Mucosa of rectum (tissue), 2 donors: Measurements from ENCODE around the gene RAPGEF2.

Experiments used
- H3K27ac ChIP-seq, 2 donors: one replicate each; pipeline ENCODE4 v1.7.0; 2013; ENCODE audit warnings: inconsistent platforms in 2 of 2, low read depth in 2 of 2, low read length in 2 of 2
- H3K27me3 ChIP-seq, 2 donors: one replicate each; pipeline ENCODE4 v1.7.0; 2013; ENCODE audit warnings: low read length in 2 of 2; ENCODE audit not compliant: control insufficient read depth in 2 of 2, insufficient read depth in 2 of 2
- H3K36me3 ChIP-seq, 2 donors: one replicate each; pipeline ENCODE4 v1.7.0; 2013; ENCODE audit warnings: low read length in 2 of 2; ENCODE audit not compliant: control insufficient read depth in 2 of 2, insufficient read depth in 2 of 2
- H3K4me1 ChIP-seq, 2 donors: one replicate each; pipeline ENCODE4 v1.7.0; 2013; ENCODE audit warnings: low read length in 2 of 2, mild to moderate bottlenecking in 1 of 2; ENCODE audit not compliant: control insufficient read depth in 2 of 2, insufficient read depth in 2 of 2
- H3K4me3 ChIP-seq, 2 donors: one replicate each; pipeline ENCODE4 v1.7.0; 2013; ENCODE audit warnings: low read length in 2 of 2
- H3K9ac ChIP-seq, 2 donors: one replicate each; pipeline ENCODE4 v1.7.0; 2013; ENCODE audit warnings: low read length in 2 of 2, low read depth in 1 of 2, mild to moderate bottlenecking in 1 of 2
- H3K9me3 ChIP-seq, 2 donors: one replicate each; pipeline ENCODE4 v1.7.0; 2013; ENCODE audit warnings: low read length in 2 of 2; ENCODE audit not compliant: control insufficient read depth in 2 of 2
- donor health status: healthy.
- donor health status: Normal muscosa, but diverticular disease.

The RAPGEF2 gene

GRCh38 chr4:159188646-159189045 lies 85.8 kb downstream of the RAPGEF2 start:
- H3K9me3 ChIP-seq, result no peaks in the 10 kb centered on the region
- no peak overlapping the region for H3K27ac ChIP-seq
- peaks cover 0 to 3% of the 10 kb centered on the region in 2 donors for H3K4me1 ChIP-seq
- no peak overlapping the region for H3K9ac ChIP-seq
- no peak overlapping the region for H3K4me3 ChIP-seq
- no peaks in the 10 kb centered on the region for H3K27me3 ChIP-seq
- H3K36me3 ChIP-seq, result peaks cover 0 to under 1% of the 10 kb centered on the region in 2 donors

- Histone ChIP-seq H3K4me1 (no peaks in the 10 kb centered on the region), H3K27me3 (no peaks in the 10 kb centered on the region), H3K9ac (no peak overlapping the region), H3K9me3 (no peaks in the 10 kb centered on the region), H3K36me3 (peaks cover 4 to 6% of the 10 kb centered on the region in 2 donors), H3K27ac (no peak overlapping the region), H3K4me3 (no peak overlapping the region)
Observed at GRCh38 chr4:159190651-159191050, 87.8 kb downstream of the RAPGEF2 start.

- Histone ChIP-seq H3K9me3 (no peaks in the 10 kb centered on the region), H3K4me3 (no peak overlapping the region)
Observed at GRCh38 chr4:159191989-159192388, 89.1 kb downstream of the RAPGEF2 start.

GRCh38 chr4:159193046-159193620 lies 90.3 kb downstream of the RAPGEF2 start:
- Histone ChIP-seq H3K27ac (no peak overlapping the region), H3K9me3 (no peaks in the 10 kb centered on the region), H3K36me3 (peaks cover 4 to 6% of the 10 kb centered on the region in 2 donors), H3K4me3 (no peak overlapping the region), H3K9ac (no peak overlapping the region), H3K27me3 (no peaks in the 10 kb centered on the region), H3K4me1 (no peaks in the 10 kb centered on the region)

More at GRCh38 chr4:159191989-159192388, 89.1 kb downstream of the RAPGEF2 start:
- no peak overlapping the region for H3K27ac ChIP-seq
- H3K4me1 ChIP-seq, result no peaks in the 10 kb centered on the region
- H3K36me3 ChIP-seq, result peaks cover 4 to 6% of the 10 kb centered on the region in 2 donors
- no peak overlapping the region for H3K9ac ChIP-seq
- H3K27me3 ChIP-seq, result no peaks in the 10 kb centered on the region

- Histone ChIP-seq H3K27ac (no peak overlapping the region), H3K4me1 (no peaks in the 10 kb centered on the region), H3K9ac (no peak overlapping the region)
Observed at GRCh38 chr4:159195361-159195769, 92.5 kb downstream of the RAPGEF2 start.

GRCh38 chr4:159197260-159197884 lies 94.5 kb downstream of the RAPGEF2 start:
- Histone ChIP-seq H3K36me3 (peaks cover 4 to 6% of the 10 kb centered on the region in 2 donors), H3K4me1 (no peaks in the 10 kb centered on the region), H3K4me3 (no peak overlapping the region), H3K27me3 (no peaks in the 10 kb centered on the region), H3K9ac (no peak overlapping the region), H3K9me3 (no peaks in the 10 kb centered on the region), H3K27ac (no peak overlapping the region)

More at GRCh38 chr4:159195361-159195769, 92.5 kb downstream of the RAPGEF2 start:
- Histone ChIP-seq H3K9me3 (no peaks in the 10 kb centered on the region), H3K36me3 (peaks cover 4 to 6% of the 10 kb centered on the region in 2 donors), H3K4me3 (no peak overlapping the region), H3K27me3 (no peaks in the 10 kb centered on the region)

- Histone ChIP-seq H3K27ac (no peak overlapping the region), H3K9ac (no peak overlapping the region), H3K27me3 (no peaks in the 10 kb centered on the region), H3K4me1 (no peaks in the 10 kb centered on the region), H3K4me3 (no peak overlapping the region), H3K9me3 (no peaks in the 10 kb centered on the region), H3K36me3 (peaks cover 4 to 6% of the 10 kb centered on the region in 2 donors)
Observed at GRCh38 chr4:159197885-159198269, 95.0 kb downstream of the RAPGEF2 start.

- H3K4me3 ChIP-seq, result no peak overlapping the region
- H3K9ac ChIP-seq, result no peak overlapping the region
- no peaks in the 10 kb centered on the region for H3K4me1 ChIP-seq
- no peaks in the 10 kb centered on the region for H3K27me3 ChIP-seq
- no peak overlapping the region for H3K27ac ChIP-seq
- H3K9me3 ChIP-seq, result no peaks in the 10 kb centered on the region
- peaks cover 0 to 4% of the 10 kb centered on the region in 2 donors for H3K36me3 ChIP-seq
Observed at GRCh38 chr4:159199826-159200225, 96.9 kb downstream of the RAPGEF2 start.

- H3K9ac ChIP-seq, result no peak overlapping the region
- H3K4me3 ChIP-seq, result no peak overlapping the region
- H3K9me3 ChIP-seq, result no peaks in the 10 kb centered on the region
Observed at GRCh38 chr4:159201168-159201567, 98.3 kb downstream of the RAPGEF2 start.

GRCh38 chr4:159204566-159204965 lies 101.7 kb downstream of the RAPGEF2 start:
- H3K4me1 ChIP-seq, result no peaks in the 10 kb centered on the region
- no peaks in the 10 kb centered on the region for H3K9me3 ChIP-seq
- H3K27ac ChIP-seq, result no peak overlapping the region
- no peak overlapping the region for H3K4me3 ChIP-seq
- no peaks in the 10 kb centered on the region for H3K27me3 ChIP-seq
- H3K36me3 ChIP-seq, result no peaks in the 10 kb centered on the region
- no peak overlapping the region for H3K9ac ChIP-seq

More at GRCh38 chr4:159201168-159201567, 98.3 kb downstream of the RAPGEF2 start:
- no peaks in the 10 kb centered on the region for H3K27me3 ChIP-seq
- H3K27ac ChIP-seq, result no peak overlapping the region
- no peaks in the 10 kb centered on the region for H3K4me1 ChIP-seq
- H3K36me3 ChIP-seq, result no peaks in the 10 kb centered on the region
